Activated CD4-positive, CD25-positive, alpha-beta regulatory T cell (primary cell): ENCODE results near the gene IKZF4.
"Not testable (repeated sequence)": the region's sequence is repeated elsewhere in the genome, so short reads cannot be mapped to it uniquely, and the experiment has no call there.

Source experiments
- DNase-seq, 4 experiments: peaks; one replicate each; lab custom pipeline; 2025; lab: John Stamatoyannopoulos, UW

The IKZF4 gene

GRCh38 chr12:56040151-56040550 lies 19.3 kb downstream of the IKZF4 start:
- no peak for DNase-seq

- no peak for DNase-seq
Observed at GRCh38 chr12:56040963-56041551, 20.2 kb downstream of the IKZF4 start.

GRCh38 chr12:56041552-56042429 lies 20.9 kb downstream of the IKZF4 start, which contains the start of gene RPS26:
Gene RPS26, plus strand, starts transcription at chr12:56041918. Its CDS starts 249 bp downstream, at chr12:56042167.
- peak; percentile 73 to 86 (median 77) for DNase-seq

- not testable (repeated sequence) for DNase-seq
Observed at GRCh38 chr12:56042430-56042813, 21.6 kb downstream of the IKZF4 start.

- DNase-seq = no peak
Observed at GRCh38 chr12:56042843-56043242, 22.0 kb downstream of the IKZF4 start.

GRCh38 chr12:56046027-56046780 lies 25.4 kb downstream of the IKZF4 start:
- no peak for DNase-seq

GRCh38 chr12:56053407-56053893 lies 32.6 kb downstream of the IKZF4 start:
- no peak for DNase-seq

- DNase-seq = not testable (repeated sequence)
Observed at GRCh38 chr12:56059964-56060363, 39.1 kb downstream of the IKZF4 start.

GRCh38 chr12:56061982-56062381 lies 41.1 kb downstream of the IKZF4 start:
- no peak for DNase-seq

- no peak for DNase-seq
Observed at GRCh38 chr12:56062996-56063395, 42.2 kb downstream of the IKZF4 start.

- no peak for DNase-seq
Observed at GRCh38 chr12:56071648-56072047, 50.8 kb downstream of the IKZF4 start.

- DNase-seq = no peak
Observed at GRCh38 chr12:56074396-56074795, 53.6 kb downstream of the IKZF4 start.

- not testable (repeated sequence) for DNase-seq
Observed at GRCh38 chr12:56077966-56078365, 57.1 kb downstream of the IKZF4 start.

GRCh38 chr12:56078427-56078826 lies 57.6 kb downstream of the IKZF4 start:
- DNase-seq = no peak

GRCh38 chr12:56078931-56079722 lies 58.3 kb downstream of the IKZF4 start:
- peak; percentile 16 to 30 (median 26) for DNase-seq

- DNase-seq = peak; percentile 15 to 21 (median 18)
Observed at GRCh38 chr12:56079723-56080555, 59.1 kb downstream of the IKZF4 start, which contains the start of gene ERBB3. Gene ERBB3, plus strand, starts transcription at chr12:56080165. Its CDS starts 136 bp downstream, at chr12:56080301.

- no peak for DNase-seq
Observed at GRCh38 chr12:56080556-56081138, 59.8 kb downstream of the IKZF4 start.

- DNase-seq = no peak
Observed at GRCh38 chr12:56081393-56082347, 60.8 kb downstream of the IKZF4 start.

- DNase-seq = no peak
Observed at GRCh38 chr12:56082382-56082781, 61.5 kb downstream of the IKZF4 start.
